Neutrophil (primary cell): ENCODE data around the gene CEP152.

Source experiments
- H3K27ac ChIP-seq: fragments of 200-600 bp; sonication (generic); 2 replicates; pipeline ENCODE4 v1.5.1; 2016; ENCODE audit warnings: mild to moderate bottlenecking, moderate library complexity
- H3K27me3 ChIP-seq: fragments of 200-600 bp; sonication (generic); 2 replicates; pipeline ENCODE4 v1.6.0; 2016; ENCODE audit warnings: mild to moderate bottlenecking
- H3K36me3 ChIP-seq: fragments of 200-600 bp; sonication (generic); 2 replicates; pipeline ENCODE4 v1.5.1; 2017
- H3K4me1 ChIP-seq, 2 experiments: fragments of 200-600 bp in 1 of 2; sonication (generic) in 1 of 2; 1 replicate in 1 of 2; 2 replicates in 1 of 2; pipeline versions ENCODE4 v1.5.1 to v1.6.1; 2013 to 2016; ENCODE audit warnings: low read depth in 1 of 2, low read length in 1 of 2, mild to moderate bottlenecking in 1 of 2, moderate library complexity in 1 of 2; ENCODE audit not compliant: control insufficient read depth in 1 of 2, insufficient read depth in 1 of 2
- H3K4me3 ChIP-seq, 2 experiments: fragments of 200-600 bp in 1 of 2; sonication (generic) in 1 of 2; 1 replicate in 1 of 2; 2 replicates in 1 of 2; pipeline ENCODE4 v1.5.1; 2013 to 2016; ENCODE audit warnings: low read depth in 1 of 2, low read length in 1 of 2, mild to moderate bottlenecking in 1 of 2, moderate library complexity in 1 of 2
- H3K9me3 ChIP-seq: fragments of 200-600 bp; sonication (generic); 2 replicates; pipeline ENCODE4 v1.5.1; 2016
- CTCF ChIP-seq: fragments of 200-600 bp; sonication (generic); IDR thresholded peaks from 2 replicates; pipeline ENCODE4 v1.5.1; 2016; ENCODE audit warnings: antibody characterized with exemption

Gene CEP152

DNA sequence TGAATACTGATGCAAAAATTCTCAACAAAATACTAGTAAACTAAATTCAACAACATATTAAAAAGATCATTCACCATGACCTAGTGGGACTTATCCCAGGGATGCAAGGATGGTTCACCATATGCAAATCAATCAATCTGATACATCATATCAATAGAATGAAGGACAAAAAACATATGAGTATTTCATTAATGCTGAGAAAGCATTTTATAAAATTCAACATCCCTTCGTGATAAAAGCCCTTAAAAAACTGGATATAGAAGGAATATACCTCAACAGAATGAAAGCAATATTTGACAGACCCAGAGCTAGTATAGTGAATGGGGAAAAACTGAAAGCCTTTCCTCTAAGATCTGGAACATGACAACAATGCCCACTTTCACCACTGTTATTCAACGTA lies 122.4 kb downstream of the CEP152 start:
- Histone ChIP-seq H3K4me1 (no peaks in the 10 kb centered on the region), H3K4me3 (no peak overlapping the region), H3K36me3 (no peaks in the 10 kb centered on the region), H3K9me3 (no peaks in the 10 kb centered on the region), H3K27ac (no peak overlapping the region), H3K27me3 (no peaks in the 10 kb centered on the region)
- no peak for TF ChIP-seq CTCF
